SW480 (cell line): ENCODE data around the gene BCLAF3.

Experiments used
- DNase-seq: peaks from one replicate; pipeline ENCODE4 v3.0.0-alpha.2; 2016; ENCODE audit warnings: low spot score

Gene BCLAF3

GRCh38 chrX:19966056-19966455, 24.8 kb downstream of the BCLAF3 start:
- DNase-seq: no peak

- DNase-seq: no peak
These were observed 26.7 kb downstream of the BCLAF3 start for GRCh38 chrX:19964017-19964710.

GRCh38 chrX:19960913-19961312, 29.9 kb downstream of the BCLAF3 start:
- no peak for DNase-seq

- peak; percentile 38 for DNase-seq
These were observed 32.0 kb downstream of the BCLAF3 start for GRCh38 chrX:19958552-19959486.

- no peak for DNase-seq
These were observed 33.9 kb downstream of the BCLAF3 start for GRCh38 chrX:19956923-19957322.

- no peak for DNase-seq
These were observed 34.6 kb downstream of the BCLAF3 start for GRCh38 chrX:19956306-19956705.

GRCh38 chrX:19955306-19955705, 35.6 kb downstream of the BCLAF3 start:
- no peak for DNase-seq

GRCh38 chrX:19954335-19955096, 36.3 kb downstream of the BCLAF3 start:
- DNase-seq: no peak

GRCh38 chrX:19953145-19953544, 37.7 kb downstream of the BCLAF3 start:
- DNase-seq: no peak

GRCh38 chrX:19949340-19949739, 41.5 kb downstream of the BCLAF3 start:
- no peak for DNase-seq

GRCh38 chrX:19947612-19948011, 43.2 kb downstream of the BCLAF3 start:
- DNase-seq: no peak
